TTC549 (cell line): ENCODE data around the gene RBM19.

Experiments
- FAIRE-seq: peaks from 2 replicates; lab custom pipeline; 2012; peaks lifted over from hg19 to GRCh38; lab: Jason Lieb, UNC

RBM19 gene

GRCh38 chr12:113854385-113855142, 111.6 kb downstream of the RBM19 start:
- no peak for FAIRE-seq

- FAIRE-seq = no peak
Measured at GRCh38 chr12:113853491-113853890, 112.6 kb downstream of the RBM19 start.

GRCh38 chr12:113852695-113853490, 113.2 kb downstream of the RBM19 start:
- FAIRE-seq = no peak

GRCh38 chr12:113852264-113852663, 113.9 kb downstream of the RBM19 start:
- FAIRE-seq = no peak

GRCh38 chr12:113850309-113851056, 115.6 kb downstream of the RBM19 start:
- no peak for FAIRE-seq

- no peak for FAIRE-seq
Measured at GRCh38 chr12:113847856-113848255, 118.3 kb downstream of the RBM19 start.

- FAIRE-seq = no peak
Measured at GRCh38 chr12:113846883-113847755, 119.0 kb downstream of the RBM19 start.

- FAIRE-seq = no peak
Measured at GRCh38 chr12:113845900-113846674, 120.0 kb downstream of the RBM19 start.

GRCh38 chr12:113844495-113845210, 121.5 kb downstream of the RBM19 start:
- FAIRE-seq = no peak

GRCh38 chr12:113842699-113843098, 123.4 kb downstream of the RBM19 start:
- FAIRE-seq = no peak

GRCh38 chr12:113841786-113842185, 124.3 kb downstream of the RBM19 start:
- no peak for FAIRE-seq

GRCh38 chr12:113840401-113841042, 125.6 kb downstream of the RBM19 start:
- FAIRE-seq = no peak

GRCh38 chr12:113838896-113839295, 127.2 kb downstream of the RBM19 start:
- no peak for FAIRE-seq

- FAIRE-seq = no peak
Measured at GRCh38 chr12:113837528-113838296, 128.4 kb downstream of the RBM19 start.

- FAIRE-seq = no peak
Measured at GRCh38 chr12:113837084-113837483, 129.0 kb downstream of the RBM19 start.

GRCh38 chr12:113835896-113836295, 130.2 kb downstream of the RBM19 start:
- FAIRE-seq = no peak

- no peak for FAIRE-seq
Measured at GRCh38 chr12:113835433-113835832, 130.7 kb downstream of the RBM19 start.

- no peak for FAIRE-seq
Measured at GRCh38 chr12:113833422-113833821, 132.7 kb downstream of the RBM19 start.

- FAIRE-seq = no peak
Measured at GRCh38 chr12:113831476-113831875, 134.6 kb downstream of the RBM19 start.
